HepG2 (cell line): ENCODE data around the gene RANBP3. TPM values are rescaled to one million over a fixed set of nuclear protein-coding genes. Genes with fewer than 3 reads are reported as not detected.

Experiments used
- ARID2 ChIP-seq: sonication (generic); formaldehyde crosslinking; IDR thresholded peaks from 2 replicates; pipeline ENCODE4 v1.8.1; 2022; ENCODE audit warnings: mild to moderate bottlenecking, missing genetic modification reagents, borderline replicate concordance
- BCL6 ChIP-seq: IDR thresholded peaks from 2 replicates; pipeline ENCODE4 v1.6.1; 2016; ENCODE audit warnings: missing genetic modification reagents, missing compliant biosample characterization
- FOXJ3 ChIP-seq: sonication (generic); formaldehyde crosslinking; IDR thresholded peaks from 2 replicates; pipeline ENCODE4 v1.4.0; 2020; ENCODE audit warnings: missing genetic modification reagents, mild to moderate bottlenecking, borderline replicate concordance
- HMG20A ChIP-seq: IDR thresholded peaks from 2 replicates; pipeline ENCODE4 v1.6.1; 2016; ENCODE audit warnings: borderline replicate concordance
- KLF11 ChIP-seq: IDR thresholded peaks from 2 replicates; pipeline ENCODE4 v1.6.1; 2016; ENCODE audit warnings: missing compliant biosample characterization
- KMT2A ChIP-seq: sonication (generic); formaldehyde crosslinking; IDR thresholded peaks from 2 replicates; pipeline ENCODE4 v1.4.0; 2020; ENCODE audit warnings: missing genetic modification reagents
- RCOR2 ChIP-seq: IDR thresholded peaks from 2 replicates; pipeline ENCODE4 v1.6.1; 2016; ENCODE audit warnings: missing biosample characterization, missing genetic modification reagents
- SOX5 ChIP-seq: IDR thresholded peaks from 2 replicates; pipeline ENCODE4 v1.6.1; 2016; ENCODE audit warnings: borderline replicate concordance
- TBX2 ChIP-seq: sonication (generic); formaldehyde crosslinking; IDR thresholded peaks from 2 replicates; pipeline ENCODE4 v1.5.0; 2020; ENCODE audit warnings: missing genetic modification reagents, mild to moderate bottlenecking, borderline replicate concordance
- TCF7 ChIP-seq: sonication (generic); IDR thresholded peaks from 2 replicates; pipeline ENCODE4 v1.6.1; 2016; ENCODE audit warnings: antibody characterized with exemption, low read depth
- ZBTB44 ChIP-seq: sonication (generic); formaldehyde crosslinking; IDR thresholded peaks from 2 replicates; pipeline ENCODE4 v1.4.0; 2020; ENCODE audit warnings: missing genetic modification reagents
- ZMYM2 ChIP-seq: sonication (generic); formaldehyde crosslinking; IDR thresholded peaks from 2 replicates; pipeline ENCODE4 v1.8.0; 2022; ENCODE audit warnings: mild to moderate bottlenecking, missing genetic modification reagents
- ZNF317 ChIP-seq: sonication (generic); formaldehyde crosslinking; IDR thresholded peaks from 2 replicates; pipeline ENCODE4 v1.5.0; 2020; ENCODE audit warnings: mild to moderate bottlenecking, missing genetic modification reagents
- ZNF629 ChIP-seq: sonication (generic); formaldehyde crosslinking; conservative IDR thresholded peaks from 2 replicates; pipeline ENCODE4 v1.5.0; 2020; ENCODE audit warnings: missing genetic modification reagents
- ZNF644 ChIP-seq: IDR thresholded peaks from 2 replicates; pipeline ENCODE4 v1.6.1; 2016; ENCODE audit warnings: low read depth
- polyA plus RNA-seq, 8 experiments: library from polyadenylated mRNA; depleted of rRNA in 3 of 8; stranded (reverse) in 7 of 8; unstranded in 1 of 8; fragments of >200 nt; fragmentation: Illumina TruSeq in 4 of 8; extraction: Trizol in 4 of 8; gene quantifications; 2 replicates each; pipeline versions ENCODE4 v1.2.1 to v1.2.3, GENCODE V29; 2011 to 2016; ENCODE audit warnings: low read depth in 4 of 8, missing spikeins in 1 of 8, mixed read lengths in 1 of 8; ENCODE audit not compliant: insufficient read depth in 1 of 8
- total RNA-seq, 5 experiments: library from RNA; depleted of rRNA; stranded (reverse); fragments of >200 nt; fragmentation: Illumina TruSeq; extraction: Trizol; gene quantifications; 2 replicates each; pipeline ENCODE4 v1.2.3, GENCODE V29; 2016; ENCODE audit warnings: low read depth in 1 of 5
- TF ChIP-seq, protein P1 (sequence below): IDR thresholded peaks from 2 replicates; pipeline ENCODE4 v1.6.1; 2016; ENCODE audit warnings: low read depth, missing genetic modification reagents, missing compliant biosample characterization
- TF ChIP-seq, protein P2 (sequence below): sonication (generic); formaldehyde crosslinking; IDR thresholded peaks from 2 replicates; pipeline ENCODE4 v1.5.0; 2020; ENCODE audit warnings: missing genetic modification reagents, mild to moderate bottlenecking, borderline replicate concordance
- TF ChIP-seq, protein P3 (sequence below): sonication (generic); formaldehyde crosslinking; IDR thresholded peaks from 2 replicates; pipeline ENCODE4; 2020; ENCODE audit warnings: missing genetic modification reagents, mild to moderate bottlenecking, borderline replicate concordance

The RANBP3 gene
- total and polyA plus RNA-seq, 2 of the 13 experiments (the other 11 are each of a cell fraction or from before 2014, with no cell fraction given): 39.5 to 149 TPM

DNA sequence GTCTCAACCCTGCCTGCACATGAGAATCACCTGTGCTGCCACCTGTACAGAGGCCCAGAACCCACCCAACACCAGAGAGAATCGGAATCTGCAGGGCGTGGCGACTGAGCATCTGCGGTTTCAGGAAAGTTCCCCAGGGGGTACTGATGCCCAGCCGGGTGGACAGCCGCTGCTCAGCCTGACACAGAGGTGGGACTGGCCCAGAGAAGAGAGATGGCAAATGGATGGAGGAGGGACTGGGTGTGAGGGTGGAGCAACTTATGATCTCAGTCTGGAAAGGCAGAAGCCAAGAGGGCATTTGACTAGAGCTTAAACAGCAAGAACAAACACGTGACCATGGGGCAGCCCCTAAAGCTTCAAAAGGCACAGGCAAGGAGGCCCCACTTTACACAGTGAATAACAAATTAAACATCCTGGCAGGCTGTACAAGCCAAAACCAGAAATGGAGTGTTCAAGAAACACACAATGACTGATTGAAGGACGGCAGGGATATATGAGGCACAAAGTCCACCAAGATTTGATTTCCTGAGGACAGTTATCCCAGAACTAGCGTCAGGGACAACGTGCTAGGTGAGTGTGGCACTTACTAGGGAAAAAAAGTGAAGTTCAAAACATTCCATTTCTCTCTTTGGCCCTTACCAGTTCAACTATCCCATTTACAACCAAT, 3.1 kb downstream of the RANBP3 start (continued):
- TF ChIP-seq, protein P1, sequence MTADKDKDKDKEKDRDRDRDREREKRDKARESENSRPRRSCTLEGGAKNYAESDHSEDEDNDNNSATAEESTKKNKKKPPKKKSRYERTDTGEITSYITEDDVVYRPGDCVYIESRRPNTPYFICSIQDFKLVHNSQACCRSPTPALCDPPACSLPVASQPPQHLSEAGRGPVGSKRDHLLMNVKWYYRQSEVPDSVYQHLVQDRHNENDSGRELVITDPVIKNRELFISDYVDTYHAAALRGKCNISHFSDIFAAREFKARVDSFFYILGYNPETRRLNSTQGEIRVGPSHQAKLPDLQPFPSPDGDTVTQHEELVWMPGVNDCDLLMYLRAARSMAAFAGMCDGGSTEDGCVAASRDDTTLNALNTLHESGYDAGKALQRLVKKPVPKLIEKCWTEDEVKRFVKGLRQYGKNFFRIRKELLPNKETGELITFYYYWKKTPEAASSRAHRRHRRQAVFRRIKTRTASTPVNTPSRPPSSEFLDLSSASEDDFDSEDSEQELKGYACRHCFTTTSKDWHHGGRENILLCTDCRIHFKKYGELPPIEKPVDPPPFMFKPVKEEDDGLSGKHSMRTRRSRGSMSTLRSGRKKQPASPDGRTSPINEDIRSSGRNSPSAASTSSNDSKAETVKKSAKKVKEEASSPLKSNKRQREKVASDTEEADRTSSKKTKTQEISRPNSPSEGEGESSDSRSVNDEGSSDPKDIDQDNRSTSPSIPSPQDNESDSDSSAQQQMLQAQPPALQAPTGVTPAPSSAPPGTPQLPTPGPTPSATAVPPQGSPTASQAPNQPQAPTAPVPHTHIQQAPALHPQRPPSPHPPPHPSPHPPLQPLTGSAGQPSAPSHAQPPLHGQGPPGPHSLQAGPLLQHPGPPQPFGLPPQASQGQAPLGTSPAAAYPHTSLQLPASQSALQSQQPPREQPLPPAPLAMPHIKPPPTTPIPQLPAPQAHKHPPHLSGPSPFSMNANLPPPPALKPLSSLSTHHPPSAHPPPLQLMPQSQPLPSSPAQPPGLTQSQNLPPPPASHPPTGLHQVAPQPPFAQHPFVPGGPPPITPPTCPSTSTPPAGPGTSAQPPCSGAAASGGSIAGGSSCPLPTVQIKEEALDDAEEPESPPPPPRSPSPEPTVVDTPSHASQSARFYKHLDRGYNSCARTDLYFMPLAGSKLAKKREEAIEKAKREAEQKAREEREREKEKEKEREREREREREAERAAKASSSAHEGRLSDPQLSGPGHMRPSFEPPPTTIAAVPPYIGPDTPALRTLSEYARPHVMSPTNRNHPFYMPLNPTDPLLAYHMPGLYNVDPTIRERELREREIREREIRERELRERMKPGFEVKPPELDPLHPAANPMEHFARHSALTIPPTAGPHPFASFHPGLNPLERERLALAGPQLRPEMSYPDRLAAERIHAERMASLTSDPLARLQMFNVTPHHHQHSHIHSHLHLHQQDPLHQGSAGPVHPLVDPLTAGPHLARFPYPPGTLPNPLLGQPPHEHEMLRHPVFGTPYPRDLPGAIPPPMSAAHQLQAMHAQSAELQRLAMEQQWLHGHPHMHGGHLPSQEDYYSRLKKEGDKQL (CRISPR knock-in tag): peak; percentile 17; the same call in 1 of the 2 replicates
- TF ChIP-seq TCF7: peak; percentile 92
- TF ChIP-seq FOXJ3 (CRISPR knock-in tag): peak; percentile 39; the same call in 1 of the 2 replicates
- TF ChIP-seq ARID2 (CRISPR knock-in tag): no peak
- TF ChIP-seq ZNF317 (CRISPR knock-in tag): no peak
- peak; percentile 86 for TF ChIP-seq RCOR2 (CRISPR knock-in tag)
- TF ChIP-seq, protein P2, sequence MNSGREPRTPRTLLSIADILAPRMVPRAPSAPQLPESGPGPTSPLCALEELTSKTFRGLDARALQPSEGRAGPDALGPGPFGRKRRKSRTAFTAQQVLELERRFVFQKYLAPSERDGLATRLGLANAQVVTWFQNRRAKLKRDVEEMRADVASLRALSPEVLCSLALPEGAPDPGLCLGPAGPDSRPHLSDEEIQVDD (CRISPR knock-in tag): no peak
- TF ChIP-seq, protein P3, sequence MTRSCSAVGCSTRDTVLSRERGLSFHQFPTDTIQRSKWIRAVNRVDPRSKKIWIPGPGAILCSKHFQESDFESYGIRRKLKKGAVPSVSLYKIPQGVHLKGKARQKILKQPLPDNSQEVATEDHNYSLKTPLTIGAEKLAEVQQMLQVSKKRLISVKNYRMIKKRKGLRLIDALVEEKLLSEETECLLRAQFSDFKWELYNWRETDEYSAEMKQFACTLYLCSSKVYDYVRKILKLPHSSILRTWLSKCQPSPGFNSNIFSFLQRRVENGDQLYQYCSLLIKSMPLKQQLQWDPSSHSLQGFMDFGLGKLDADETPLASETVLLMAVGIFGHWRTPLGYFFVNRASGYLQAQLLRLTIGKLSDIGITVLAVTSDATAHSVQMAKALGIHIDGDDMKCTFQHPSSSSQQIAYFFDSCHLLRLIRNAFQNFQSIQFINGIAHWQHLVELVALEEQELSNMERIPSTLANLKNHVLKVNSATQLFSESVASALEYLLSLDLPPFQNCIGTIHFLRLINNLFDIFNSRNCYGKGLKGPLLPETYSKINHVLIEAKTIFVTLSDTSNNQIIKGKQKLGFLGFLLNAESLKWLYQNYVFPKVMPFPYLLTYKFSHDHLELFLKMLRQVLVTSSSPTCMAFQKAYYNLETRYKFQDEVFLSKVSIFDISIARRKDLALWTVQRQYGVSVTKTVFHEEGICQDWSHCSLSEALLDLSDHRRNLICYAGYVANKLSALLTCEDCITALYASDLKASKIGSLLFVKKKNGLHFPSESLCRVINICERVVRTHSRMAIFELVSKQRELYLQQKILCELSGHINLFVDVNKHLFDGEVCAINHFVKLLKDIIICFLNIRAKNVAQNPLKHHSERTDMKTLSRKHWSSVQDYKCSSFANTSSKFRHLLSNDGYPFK (CRISPR knock-in tag): peak; percentile 39; the same call in 1 of the 2 replicates
- peak; percentile 60; the same call in 1 of the 2 replicates for TF ChIP-seq HMG20A
- TF ChIP-seq KMT2A (CRISPR knock-in tag): peak; percentile 28; the same call in 1 of the 2 replicates
- 0 out of 2 replicates have a peak, but pooled peaks have one; percentile 24 for TF ChIP-seq ZMYM2 (CRISPR knock-in tag)
- TF ChIP-seq TBX2 (CRISPR knock-in tag): peak; percentile 72; the same call in 1 of the 2 replicates
- TF ChIP-seq ZNF644 (CRISPR knock-in tag): peak; percentile 57; the same call in 1 of the 2 replicates
- peak; percentile 77; the same call in 1 of the 2 replicates for TF ChIP-seq KLF11 (CRISPR knock-in tag)
- TF ChIP-seq SOX5: peak; percentile 86; the same call in 1 of the 2 replicates
- peak; percentile 61 for TF ChIP-seq BCL6 (CRISPR knock-in tag)
- peak; percentile 44; the same call in 1 of the 2 replicates for TF ChIP-seq ZNF629 (CRISPR knock-in tag)
- TF ChIP-seq ZBTB44 (CRISPR knock-in tag): no peak
